ENCODE results near the gene ARFGAP2.

DNA sequence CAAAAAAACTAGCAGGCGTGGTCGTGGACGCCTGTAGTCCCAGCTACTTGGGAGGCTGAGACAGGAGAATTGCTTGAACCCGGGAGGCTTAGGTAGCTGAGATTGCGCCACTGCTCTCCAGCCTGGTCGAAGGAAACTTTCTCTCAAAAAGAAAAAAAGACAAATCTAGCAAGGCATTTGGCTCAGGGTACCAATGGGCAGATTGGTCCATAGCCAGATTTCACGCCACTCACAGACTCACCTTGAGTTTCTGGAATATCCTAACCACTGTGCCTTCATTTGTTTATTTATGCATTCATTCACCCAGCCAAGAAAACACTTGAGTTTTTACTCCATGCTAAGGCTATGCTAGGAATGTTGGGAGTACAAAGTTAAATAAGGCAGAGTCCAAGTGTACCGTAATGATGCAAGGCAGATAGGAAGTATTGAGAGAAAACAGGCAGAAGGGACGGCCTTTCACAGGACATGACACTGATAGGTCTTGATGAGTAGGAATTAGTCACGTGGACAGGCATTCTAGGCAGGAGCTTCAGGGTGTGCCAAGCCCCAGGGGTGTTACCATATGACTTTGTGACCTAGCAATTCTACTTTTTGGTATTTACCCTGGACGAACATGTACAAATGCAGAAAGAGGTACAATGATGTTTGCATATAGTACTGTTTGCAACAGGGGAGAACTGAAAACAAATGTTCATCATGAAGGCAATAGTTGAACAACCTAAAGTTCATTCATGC lies 12.6 kb upstream of the ARFGAP2 start:
- TF ChIP-seq, protein P1, sequence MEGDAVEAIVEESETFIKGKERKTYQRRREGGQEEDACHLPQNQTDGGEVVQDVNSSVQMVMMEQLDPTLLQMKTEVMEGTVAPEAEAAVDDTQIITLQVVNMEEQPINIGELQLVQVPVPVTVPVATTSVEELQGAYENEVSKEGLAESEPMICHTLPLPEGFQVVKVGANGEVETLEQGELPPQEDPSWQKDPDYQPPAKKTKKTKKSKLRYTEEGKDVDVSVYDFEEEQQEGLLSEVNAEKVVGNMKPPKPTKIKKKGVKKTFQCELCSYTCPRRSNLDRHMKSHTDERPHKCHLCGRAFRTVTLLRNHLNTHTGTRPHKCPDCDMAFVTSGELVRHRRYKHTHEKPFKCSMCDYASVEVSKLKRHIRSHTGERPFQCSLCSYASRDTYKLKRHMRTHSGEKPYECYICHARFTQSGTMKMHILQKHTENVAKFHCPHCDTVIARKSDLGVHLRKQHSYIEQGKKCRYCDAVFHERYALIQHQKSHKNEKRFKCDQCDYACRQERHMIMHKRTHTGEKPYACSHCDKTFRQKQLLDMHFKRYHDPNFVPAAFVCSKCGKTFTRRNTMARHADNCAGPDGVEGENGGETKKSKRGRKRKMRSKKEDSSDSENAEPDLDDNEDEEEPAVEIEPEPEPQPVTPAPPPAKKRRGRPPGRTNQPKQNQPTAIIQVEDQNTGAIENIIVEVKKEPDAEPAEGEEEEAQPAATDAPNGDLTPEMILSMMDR (IDR thresholded peaks at IDR 0.05): no peak
- TF ChIP-seq POLR2A (IDR thresholded peaks at IDR 0.05): no peak

Measured in breast epithelium (tissue), 3 donors.